Measurements from ENCODE around the gene NAE1.

The NAE1 gene

GRCh38 chr16:66869424-66869823 lies 38.6 kb upstream of the NAE1 start:
- TF ChIP-seq, protein P1, sequence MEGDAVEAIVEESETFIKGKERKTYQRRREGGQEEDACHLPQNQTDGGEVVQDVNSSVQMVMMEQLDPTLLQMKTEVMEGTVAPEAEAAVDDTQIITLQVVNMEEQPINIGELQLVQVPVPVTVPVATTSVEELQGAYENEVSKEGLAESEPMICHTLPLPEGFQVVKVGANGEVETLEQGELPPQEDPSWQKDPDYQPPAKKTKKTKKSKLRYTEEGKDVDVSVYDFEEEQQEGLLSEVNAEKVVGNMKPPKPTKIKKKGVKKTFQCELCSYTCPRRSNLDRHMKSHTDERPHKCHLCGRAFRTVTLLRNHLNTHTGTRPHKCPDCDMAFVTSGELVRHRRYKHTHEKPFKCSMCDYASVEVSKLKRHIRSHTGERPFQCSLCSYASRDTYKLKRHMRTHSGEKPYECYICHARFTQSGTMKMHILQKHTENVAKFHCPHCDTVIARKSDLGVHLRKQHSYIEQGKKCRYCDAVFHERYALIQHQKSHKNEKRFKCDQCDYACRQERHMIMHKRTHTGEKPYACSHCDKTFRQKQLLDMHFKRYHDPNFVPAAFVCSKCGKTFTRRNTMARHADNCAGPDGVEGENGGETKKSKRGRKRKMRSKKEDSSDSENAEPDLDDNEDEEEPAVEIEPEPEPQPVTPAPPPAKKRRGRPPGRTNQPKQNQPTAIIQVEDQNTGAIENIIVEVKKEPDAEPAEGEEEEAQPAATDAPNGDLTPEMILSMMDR (IDR thresholded peaks at IDR 0.05) = no peak

- TF ChIP-seq, protein P1 (IDR thresholded peaks at IDR 0.05) = no peak
Observed at GRCh38 chr16:66863707-66864106, 32.9 kb upstream of the NAE1 start.

DNA sequence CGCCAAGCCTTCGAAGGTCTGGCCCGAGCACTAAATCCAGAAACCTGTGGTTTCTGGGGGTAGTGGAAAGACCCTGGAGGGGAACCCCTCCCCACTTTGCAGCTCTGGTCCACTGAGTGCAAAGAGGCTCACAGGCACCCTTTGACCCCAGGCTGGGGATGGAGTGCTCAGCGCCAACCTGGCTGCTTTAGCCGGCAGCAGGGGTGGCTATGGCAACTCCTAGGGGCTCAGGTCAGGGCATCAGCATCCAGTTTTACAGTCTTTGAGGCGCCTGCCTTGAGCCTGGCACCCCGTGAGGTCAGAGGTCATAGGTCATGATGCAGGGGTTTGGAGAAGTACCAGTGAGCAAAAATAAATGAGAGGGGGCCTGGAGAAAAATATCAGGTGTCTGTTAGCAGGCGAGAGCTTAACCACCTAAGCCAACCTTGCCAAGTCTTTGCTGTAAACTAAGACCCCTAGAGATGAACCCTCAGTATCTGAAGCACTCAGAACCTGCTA lies 31.3 kb upstream of the NAE1 start:
- TF ChIP-seq, protein P1 (IDR thresholded peaks at IDR 0.05) = no peak

DNA sequence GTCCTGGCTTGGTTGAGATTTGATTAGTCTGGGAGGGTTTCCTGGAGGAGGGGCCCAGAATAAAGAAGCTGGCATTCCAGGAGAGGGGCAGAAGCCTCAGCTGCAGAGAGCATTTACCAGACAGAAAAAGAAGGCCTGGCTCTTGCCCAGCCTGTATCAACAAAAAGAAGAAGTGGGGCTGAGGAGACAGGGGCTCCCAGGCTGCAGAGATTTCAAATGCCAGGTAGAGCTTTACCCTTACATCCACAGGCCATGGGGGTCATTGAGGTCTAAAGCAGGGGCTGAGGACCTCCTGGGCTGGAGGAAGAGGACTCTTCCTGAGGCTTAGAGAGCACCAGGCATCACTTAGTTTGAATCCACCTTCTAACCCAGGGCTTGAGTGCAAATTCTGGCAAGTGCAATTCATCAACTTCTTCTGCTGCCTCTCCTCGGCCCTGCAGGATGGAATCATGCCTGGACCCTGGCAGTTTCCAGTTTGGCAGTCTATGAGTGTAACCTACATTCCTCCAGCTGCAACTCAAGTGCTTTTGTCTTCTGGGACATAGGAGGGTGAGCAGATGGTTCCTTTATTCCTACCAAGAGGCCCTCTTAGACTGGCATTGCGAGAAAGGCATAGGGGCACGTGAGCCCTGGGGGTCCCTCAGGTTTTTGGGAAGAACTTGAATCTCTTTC lies 28.8 kb upstream of the NAE1 start:
- TF ChIP-seq, protein P1 (IDR thresholded peaks at IDR 0.05) = no peak

- TF ChIP-seq, protein P1 (IDR thresholded peaks at IDR 0.05) = no peak
Observed at GRCh38 chr16:66858740-66859396, 28.1 kb upstream of the NAE1 start.

GRCh38 chr16:66857437-66857836 lies 26.7 kb upstream of the NAE1 start:
- TF ChIP-seq, protein P1 (IDR thresholded peaks at IDR 0.05) = no peak

- TF ChIP-seq, protein P1 (IDR thresholded peaks at IDR 0.05) = no peak
Observed at GRCh38 chr16:66856801-66857200, 26.0 kb upstream of the NAE1 start.
